IMR-90 (cell line): Measurements from ENCODE around the gene ACSM3. TPM values are rescaled to one million over a fixed set of nuclear protein-coding genes. Genes with fewer than 3 reads are reported as not detected.

Experiments used
- ATAC-seq: fragments of 200-7000 bp; cut with Tn5 transposase; 2 replicates; pipeline ENCODE4 v1.9.1; 2020; ENCODE audit warnings: low read depth, mild to moderate bottlenecking, moderate library complexity
- BruUV-seq: library from RNA; stranded (reverse); fragments of 400-500 nt; replicated peaks from 2 replicates; lab custom pipeline; 2021; lab: Mats Ljungman, UMichigan
- CTCF ChIA-PET: fragments of 300-600 bp; formaldehyde crosslinking; extraction: SDS; loops from one replicate; lab custom pipeline; 2021; ENCODE audit warnings: antibody characterized with exemption; lab: Yijun Ruan, JAX
- POLR2A ChIA-PET: fragments of 300-600 bp; sonication (Branson Sonifier 250); formaldehyde crosslinking; loops from one replicate; lab custom pipeline; 2022; ENCODE audit warnings: antibody characterized with exemption; ENCODE audit not compliant: unreplicated experiment; lab: Charles Lee
- DNase-seq: peaks from one replicate; pipeline ENCODE4 v3.0.0; 2013
- H2AFZ ChIP-seq: replicated peaks from 2 replicates; pipeline ENCODE3; 2013; ENCODE audit warnings: low read length, mild to moderate bottlenecking; ENCODE audit not compliant: poor library complexity
- H2AK5ac ChIP-seq: 2 replicates; pipeline ENCODE4 v1.6.1; 2013; ENCODE audit warnings: low read depth, low read length, inconsistent platforms
- H2AK9ac ChIP-seq: replicated peaks from 2 replicates; pipeline ENCODE3; 2013; ENCODE audit warnings: mild to moderate bottlenecking, low read depth, low read length, moderate library complexity; ENCODE audit not compliant: poor library complexity
- H2BK120ac ChIP-seq: 2 replicates; pipeline ENCODE4 v1.6.1; 2013; ENCODE audit warnings: low read depth, low read length, inconsistent platforms
- H2BK15ac ChIP-seq: 3 replicates; pipeline ENCODE4 v1.6.1; 2013; ENCODE audit warnings: low read depth, low read length, inconsistent platforms
- H2BK20ac ChIP-seq: 2 replicates; pipeline ENCODE4 v1.6.1; 2013; ENCODE audit warnings: low read depth, mild to moderate bottlenecking, inconsistent platforms, low read length, moderate library complexity
- H2BK5ac ChIP-seq: 2 replicates; pipeline ENCODE4 v1.6.1; 2013; ENCODE audit warnings: mild to moderate bottlenecking, low read depth, low read length, inconsistent platforms; ENCODE audit not compliant: poor library complexity, severe bottlenecking
- H3K14ac ChIP-seq: replicated peaks from 2 replicates; pipeline ENCODE4 v1.6.1; 2013; ENCODE audit warnings: low read depth, low read length, inconsistent platforms
- H3K18ac ChIP-seq: 2 replicates; pipeline ENCODE4 v1.6.1; 2013; ENCODE audit warnings: low read depth, low read length, control low read depth
- H3K23ac ChIP-seq: 2 replicates; pipeline ENCODE4 v1.6.1; 2013; ENCODE audit warnings: low read depth, low read length, inconsistent platforms
- H3K27ac ChIP-seq: 2 replicates; pipeline ENCODE4 v1.5.1; 2013; ENCODE audit warnings: mild to moderate bottlenecking, control low read depth, low read length; ENCODE audit not compliant: insufficient read depth
- H3K27me3 ChIP-seq: 2 replicates; pipeline ENCODE4 v1.6.1; 2013; ENCODE audit warnings: low read length; ENCODE audit not compliant: control insufficient read depth, insufficient read depth
- H3K36me3 ChIP-seq: 2 replicates; pipeline ENCODE4 v1.6.1; 2013; ENCODE audit warnings: low read length, mixed read lengths; ENCODE audit not compliant: control insufficient read depth, insufficient read depth
- H3K4ac ChIP-seq: 2 replicates; pipeline ENCODE4 v1.6.1; 2013; ENCODE audit warnings: low read depth, low read length, inconsistent platforms
- H3K4me1 ChIP-seq: 2 replicates; pipeline ENCODE4 v1.6.1; 2013; ENCODE audit warnings: low read length, mixed read lengths; ENCODE audit not compliant: control insufficient read depth, insufficient read depth
- H3K4me2 ChIP-seq: 2 replicates; pipeline ENCODE4 v1.6.1; 2013; ENCODE audit warnings: low read depth, mild to moderate bottlenecking, control low read depth, low read length, moderate library complexity
- H3K4me3 ChIP-seq: 2 replicates; pipeline ENCODE4 v1.5.1; 2013; ENCODE audit warnings: low read depth, mild to moderate bottlenecking, control low read depth, low read length, moderate library complexity; ENCODE audit not compliant: insufficient read depth
- H3K56ac ChIP-seq: 2 replicates; pipeline ENCODE4 v1.6.1; 2013; ENCODE audit warnings: low read length, inconsistent platforms; ENCODE audit not compliant: insufficient read depth; ENCODE audit errors: extremely low read depth
- H3K79me1 ChIP-seq, 2 experiments: 2 replicates each; pipeline ENCODE4 v1.6.1; 2013; ENCODE audit warnings: low read length in 2 of 2, inconsistent platforms in 1 of 2, low read depth in 1 of 2
- H3K9ac ChIP-seq: 2 replicates; pipeline ENCODE4 v1.6.1; 2013; ENCODE audit warnings: low read depth, low read length, control low read depth
- H3K9me1 ChIP-seq: 2 replicates; pipeline ENCODE4 v1.6.1; 2013; ENCODE audit warnings: low read length, inconsistent platforms; ENCODE audit not compliant: insufficient read depth
- H3K9me3 ChIP-seq: 2 replicates; pipeline ENCODE4 v1.6.1; 2013; ENCODE audit warnings: low read length; ENCODE audit not compliant: control insufficient read depth, insufficient read depth
- H4K20me1 ChIP-seq: 2 replicates; pipeline ENCODE4 v1.6.1; 2013; ENCODE audit warnings: low read length, inconsistent platforms; ENCODE audit not compliant: insufficient read depth
- H4K5ac ChIP-seq: 2 replicates; pipeline ENCODE4 v1.6.1; 2013; ENCODE audit warnings: mild to moderate bottlenecking, low read depth, low read length, control low read depth
- H4K8ac ChIP-seq, 2 experiments: 2 replicates each; pipeline ENCODE4 v1.6.1; 2013; ENCODE audit warnings: low read depth in 2 of 2, low read length in 2 of 2, control low read depth in 1 of 2, inconsistent platforms in 1 of 2
- H4K91ac ChIP-seq: 2 replicates; pipeline ENCODE4 v1.6.1; 2013; ENCODE audit warnings: low read depth, low read length, inconsistent platforms; ENCODE audit not compliant: insufficient read depth
- CEBPB ChIP-seq: IDR thresholded peaks from 2 replicates; pipeline ENCODE4 v1.6.1; 2012; ENCODE audit warnings: low read depth, low read length, improper control_type of control experiment
- FOS ChIP-seq: fragments of 150-350 bp; IDR thresholded peaks from 2 replicates; pipeline ENCODE4 v1.6.1; 2016; ENCODE audit warnings: low read depth, low read length
- MAZ ChIP-seq: IDR thresholded peaks from 2 replicates; pipeline ENCODE4 v1.6.1; 2012; ENCODE audit warnings: low read depth, mild to moderate bottlenecking, low read length, improper control_type of control experiment, moderate library complexity, borderline replicate concordance
- WGBS, 2 experiments: methylation state at CpG; one replicate each; pipeline versions ENCODE4 v1.1.5 to v1.1.7; 2013; ENCODE audit warnings: missing lambda C conversion rate in 2 of 2; ENCODE audit not compliant: insufficient read length in 1 of 2; ENCODE audit errors: extremely low coverage in 2 of 2; 5-methylcytosine and 5-hydroxymethylcytosine counted together
- dilution Hi-C: fragments of 300-500 bp; cut with HindIII; formaldehyde crosslinking; loops from one replicate; pipeline ENCODE4 v1.14.3; 2018; ENCODE audit warnings: low sequenced_read_pairs; ENCODE audit not compliant: unreplicated experiment
- in situ Hi-C: fragments of 300-500 bp; cut with MboI; formaldehyde crosslinking; loops from 3 replicates; pipeline ENCODE4 v1.14.3; 2019; ENCODE audit warnings: low sequenced_read_pairs, inconsistent platforms, mixed read lengths
- intact Hi-C: fragments of 100-400 bp; cut with micrococcal nuclease; formaldehyde crosslinking; loops from 2 replicates; pipeline ENCODE4 v1.10.0; 2022
- polyA plus RNA-seq, 3 experiments: library from polyadenylated mRNA; depleted of rRNA; stranded (reverse); fragments of >200 nt; gene quantifications; 2 replicates each; pipeline ENCODE4 v1.2.3, GENCODE V29; 2012; ENCODE audit warnings: low replicate concordance in 1 of 3
- total RNA-seq: library from RNA; depleted of rRNA; stranded (reverse); fragments of >200 nt; gene quantifications from 2 replicates; pipeline ENCODE4 v1.2.3, GENCODE V29; 2012

Gene ACSM3
- total and polyA plus RNA-seq, 2 of the 4 experiments (the other 2 are of a cell fraction): 0.50 to 0.54 TPM

GRCh38 chr16:20747030-20747816 lies 16.6 kb upstream of the ACSM3 start:
- no peaks in the 10 kb centered on the region for H3K9me3 ChIP-seq
- H2AFZ ChIP-seq: no peak overlapping the region
- no peaks in the 10 kb centered on the region for H3K9me1 ChIP-seq
- CTCF ChIA-PET: no interaction called here
- no peak overlapping the region for H3K14ac ChIP-seq
- no peak overlapping the region for H3K9ac ChIP-seq
- no peak overlapping the region for H2BK5ac ChIP-seq
- intact Hi-C loops (no loop called here), in situ Hi-C loops (no loop called here), dilution Hi-C loops (no loop called here)
- H2AK5ac ChIP-seq: no peak overlapping the region
- H3K4ac ChIP-seq: no peak overlapping the region
- H3K18ac ChIP-seq: no peak overlapping the region
- no peaks in the 10 kb centered on the region for H3K4me1 ChIP-seq
- no peak overlapping the region for H4K8ac ChIP-seq
- no peak overlapping the region for H4K91ac ChIP-seq
- no peak overlapping the region for H3K4me3 ChIP-seq
- WGBS, 2 experiments: no CpG with 5 or more reads among the region's 4 CpGs
- no peak overlapping the region for H2BK120ac ChIP-seq
- POLR2A ChIA-PET: no interaction called here
- H2BK20ac ChIP-seq: no peak overlapping the region
- no peak for ATAC-seq
- H4K5ac ChIP-seq: no peak overlapping the region
- H3K56ac ChIP-seq: no peak overlapping the region
- H2AK9ac ChIP-seq: no peak overlapping the region
- H3K79me1 ChIP-seq: no peaks in the 10 kb centered on the region
- no peak overlapping the region for H3K4me2 ChIP-seq
- H3K27me3 ChIP-seq: no peaks in the 10 kb centered on the region
- TF ChIP-seq CEBPB (no peak), FOS (no peak), MAZ (no peak)
- H2BK15ac ChIP-seq: no peak overlapping the region
- H3K23ac ChIP-seq: no peak overlapping the region
- BruUV-seq: no TSS peak
- H3K27ac ChIP-seq: no peak overlapping the region
- DNase-seq: no peak
- no peaks in the 10 kb centered on the region for H4K20me1 ChIP-seq
- no peaks in the 10 kb centered on the region for H3K36me3 ChIP-seq
